ENCODE data around the gene GCHFR.

The GCHFR gene

DNA sequence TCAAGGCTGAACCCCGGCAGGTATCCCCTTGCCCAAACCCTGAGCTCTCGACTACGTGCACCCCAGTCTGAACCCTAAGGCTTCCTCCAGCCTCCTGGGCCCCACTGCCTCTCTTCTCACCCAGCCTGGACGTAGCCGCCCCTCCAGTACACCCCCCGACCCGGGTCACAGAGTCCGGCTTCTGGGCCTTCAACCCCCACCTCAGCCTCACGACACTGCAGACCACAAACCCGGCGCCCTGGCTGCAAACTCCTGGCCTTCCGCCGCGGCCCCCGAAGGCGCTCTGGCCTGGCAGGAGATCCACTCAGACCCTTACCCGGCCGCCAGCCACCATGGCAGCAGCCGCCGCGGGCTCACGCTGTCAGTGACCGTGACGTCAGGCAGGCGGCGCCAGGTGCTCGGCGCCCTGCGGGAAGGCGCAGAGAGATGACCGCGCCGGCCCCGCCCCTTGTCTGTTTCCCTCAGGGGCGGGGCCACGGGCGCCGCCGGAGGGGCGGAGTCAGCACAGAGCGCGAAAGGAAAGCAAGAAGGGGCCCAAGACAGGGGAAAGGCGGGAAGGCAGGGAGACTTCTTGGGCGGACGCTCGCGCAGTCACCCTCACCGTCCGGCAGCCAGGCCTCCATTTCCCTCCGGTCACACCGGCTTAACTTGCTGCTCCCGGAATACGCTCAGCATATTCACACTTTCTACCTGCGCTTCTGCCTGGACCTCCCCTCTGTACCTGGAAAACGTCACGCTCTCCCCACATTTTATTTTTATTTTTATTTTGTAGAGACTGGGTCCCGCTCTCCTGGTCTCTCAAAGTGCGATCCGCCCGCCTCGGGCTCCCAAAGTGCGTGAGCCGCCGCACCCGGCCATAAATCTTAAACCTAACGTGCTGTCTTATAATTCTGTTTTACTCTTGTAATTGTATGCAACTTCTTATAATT lies 8.7 kb upstream of the GCHFR start, which contains the start of gene RMDN3:
Gene RMDN3 (minus strand): TSS at position 372 of the 929 bp plus-strand sequence. CDS start 471 bp downstream, outside the sequence.
- DNase-seq = peak; percentile 79

DNA sequence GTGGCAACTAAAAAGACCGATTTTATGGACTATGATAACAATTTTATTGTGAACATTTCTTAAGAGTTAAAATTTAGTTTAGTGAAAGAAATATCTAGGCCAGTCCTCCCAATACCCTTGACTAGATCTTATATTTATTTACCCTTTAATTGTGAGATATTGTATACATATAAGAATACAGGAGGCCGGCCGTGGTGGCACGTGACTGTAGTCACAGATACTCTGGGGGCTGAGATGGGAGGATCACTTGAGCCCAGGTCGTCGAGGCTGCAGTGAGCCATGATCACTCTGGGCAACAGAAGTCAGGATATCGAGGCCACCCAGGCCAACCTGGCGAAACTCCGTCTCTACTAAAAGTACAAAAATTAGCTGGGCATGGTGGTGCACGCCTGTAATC lies 8.1 kb upstream of the GCHFR start:
- DNase-seq = no peak

DNA sequence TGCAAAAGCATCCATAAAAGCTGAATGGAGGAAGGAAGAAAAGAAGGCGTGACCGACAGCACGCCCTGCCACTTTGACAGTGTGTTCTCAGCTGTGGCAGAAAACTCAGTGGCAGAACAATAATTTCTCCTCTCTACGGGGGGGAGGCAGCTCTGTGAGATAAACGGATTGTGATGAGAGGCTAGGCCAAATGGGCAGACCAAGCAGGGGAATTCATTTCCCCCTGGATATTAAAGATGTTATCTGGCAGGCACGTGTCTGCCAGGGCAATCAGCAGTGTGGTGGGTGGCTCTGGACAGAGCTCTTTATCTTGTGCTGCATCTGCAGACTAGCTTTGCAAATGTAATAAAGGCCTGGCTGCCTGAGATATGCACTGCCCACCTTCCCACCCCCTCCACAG lies 6.9 kb upstream of the GCHFR start:
- DNase-seq = no peak

DNA sequence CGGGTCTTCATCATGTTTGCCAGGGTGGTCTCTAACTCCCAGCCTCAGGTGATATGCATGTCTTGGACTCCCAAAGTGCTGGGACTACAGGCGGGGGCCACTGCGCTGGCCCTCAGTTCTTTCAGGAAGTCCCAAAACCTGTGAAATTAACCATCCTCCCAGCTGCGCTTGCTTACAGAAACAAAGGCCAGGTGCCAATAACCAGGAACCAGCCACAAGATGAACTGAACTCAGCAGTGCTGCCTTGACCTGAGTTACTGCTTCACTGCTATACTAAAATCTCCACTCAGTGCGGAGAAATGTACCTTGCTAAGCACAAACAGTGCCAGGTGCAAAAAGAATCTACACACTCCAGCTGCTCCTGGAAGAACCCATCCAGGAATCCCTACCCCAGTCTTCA lies 3.9 kb upstream of the GCHFR start:
- no peak for DNase-seq

DNA sequence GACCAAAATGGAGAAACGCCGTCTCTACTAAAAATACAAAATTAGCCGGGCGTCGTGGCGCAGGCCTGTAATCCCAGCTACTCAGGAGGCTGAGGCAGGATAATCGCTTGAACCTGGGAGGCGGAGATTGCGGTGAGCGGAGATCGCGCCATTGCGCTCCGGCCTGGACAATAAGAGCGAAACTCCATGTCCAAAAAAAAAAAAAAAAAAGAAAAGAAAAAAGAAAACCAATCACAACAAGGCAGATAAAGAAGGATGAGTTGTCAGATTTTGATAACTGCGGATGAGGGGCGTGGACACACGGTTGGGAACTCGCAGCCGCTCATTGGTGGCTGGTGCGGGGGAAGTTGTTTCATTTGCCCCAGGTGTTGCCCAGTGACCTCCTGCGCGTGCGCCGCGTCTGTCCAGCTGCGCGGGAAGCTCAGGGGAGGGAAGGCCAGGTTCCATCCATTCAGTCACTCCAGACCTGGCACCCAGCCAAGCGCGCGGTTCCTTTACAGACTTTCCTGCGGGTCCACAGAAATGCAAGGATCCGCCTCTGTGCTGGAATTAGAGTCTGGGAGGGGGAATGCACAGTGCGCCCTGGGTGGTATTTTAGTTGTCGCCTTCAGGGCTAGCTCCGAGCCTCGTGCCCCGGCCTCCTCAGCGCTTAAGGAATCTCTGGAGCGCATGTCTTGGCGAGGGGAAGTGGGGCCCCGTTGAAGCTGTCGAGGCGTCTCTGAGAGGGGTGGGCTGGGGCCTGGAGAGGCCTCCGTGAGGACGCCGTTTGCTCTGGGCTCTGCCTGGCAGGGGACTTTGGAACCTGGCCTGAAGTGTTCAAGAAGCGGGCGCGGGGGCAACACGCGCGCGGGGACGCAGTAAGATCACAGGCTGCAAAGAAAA lies 708 bp upstream of the GCHFR start:
- no peak for DNase-seq

DNA sequence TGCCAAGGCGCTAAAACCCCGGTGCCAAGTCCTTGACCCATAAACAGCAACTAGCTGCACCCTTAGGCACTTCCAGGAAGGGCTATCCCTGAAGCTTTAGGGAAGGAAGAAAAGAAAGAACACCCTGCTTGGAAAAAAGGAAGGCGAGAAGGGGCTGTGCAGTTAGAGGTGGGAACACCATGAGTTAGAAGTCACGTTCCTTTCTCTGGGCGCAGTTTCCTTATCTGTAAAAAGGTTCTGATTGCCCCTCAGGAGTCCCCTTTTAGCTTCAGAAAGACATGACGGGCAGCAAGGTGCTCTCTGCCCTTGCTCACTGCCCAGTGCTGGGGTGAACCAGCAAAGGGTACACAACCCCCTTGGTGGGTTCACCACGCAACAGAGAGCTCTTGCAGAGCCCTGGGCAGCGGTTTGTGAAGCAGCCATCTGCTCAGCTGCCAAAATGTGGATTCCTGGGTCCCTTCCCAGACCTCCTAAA lies 798 bp downstream of the GCHFR start:
- DNase-seq = no peak

DNA sequence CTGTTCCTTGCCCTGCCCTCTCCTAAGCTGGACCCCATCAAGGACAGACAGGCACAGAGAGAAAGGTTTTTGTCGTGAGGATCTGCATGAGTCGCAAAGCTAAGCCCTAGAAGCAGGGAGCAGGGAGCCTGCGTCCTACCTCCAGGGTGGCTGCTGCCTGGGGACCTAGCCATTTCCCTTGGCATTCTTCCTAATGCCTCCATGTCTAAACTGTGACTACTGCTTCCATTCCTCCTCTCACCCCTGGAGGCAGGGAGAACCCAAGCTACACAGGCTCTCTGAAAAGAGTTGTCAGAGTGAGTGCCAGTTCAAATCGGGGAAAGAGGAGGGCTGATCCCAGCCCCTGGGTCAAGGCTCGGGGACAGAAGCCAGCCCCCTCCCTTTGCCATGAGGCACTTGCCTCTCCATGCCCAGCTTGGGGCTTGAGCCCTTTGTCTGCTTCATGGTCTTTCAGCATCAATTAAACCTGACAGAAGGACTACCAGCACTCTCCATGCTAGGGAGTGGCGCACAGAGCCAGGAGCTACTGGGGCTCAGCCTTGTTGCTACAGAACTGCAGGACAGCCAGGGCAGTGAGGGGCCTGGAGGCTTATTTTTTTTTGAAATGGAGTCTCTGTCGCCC lies 2.4 kb downstream of the GCHFR start:
- no peak for DNase-seq

DNA sequence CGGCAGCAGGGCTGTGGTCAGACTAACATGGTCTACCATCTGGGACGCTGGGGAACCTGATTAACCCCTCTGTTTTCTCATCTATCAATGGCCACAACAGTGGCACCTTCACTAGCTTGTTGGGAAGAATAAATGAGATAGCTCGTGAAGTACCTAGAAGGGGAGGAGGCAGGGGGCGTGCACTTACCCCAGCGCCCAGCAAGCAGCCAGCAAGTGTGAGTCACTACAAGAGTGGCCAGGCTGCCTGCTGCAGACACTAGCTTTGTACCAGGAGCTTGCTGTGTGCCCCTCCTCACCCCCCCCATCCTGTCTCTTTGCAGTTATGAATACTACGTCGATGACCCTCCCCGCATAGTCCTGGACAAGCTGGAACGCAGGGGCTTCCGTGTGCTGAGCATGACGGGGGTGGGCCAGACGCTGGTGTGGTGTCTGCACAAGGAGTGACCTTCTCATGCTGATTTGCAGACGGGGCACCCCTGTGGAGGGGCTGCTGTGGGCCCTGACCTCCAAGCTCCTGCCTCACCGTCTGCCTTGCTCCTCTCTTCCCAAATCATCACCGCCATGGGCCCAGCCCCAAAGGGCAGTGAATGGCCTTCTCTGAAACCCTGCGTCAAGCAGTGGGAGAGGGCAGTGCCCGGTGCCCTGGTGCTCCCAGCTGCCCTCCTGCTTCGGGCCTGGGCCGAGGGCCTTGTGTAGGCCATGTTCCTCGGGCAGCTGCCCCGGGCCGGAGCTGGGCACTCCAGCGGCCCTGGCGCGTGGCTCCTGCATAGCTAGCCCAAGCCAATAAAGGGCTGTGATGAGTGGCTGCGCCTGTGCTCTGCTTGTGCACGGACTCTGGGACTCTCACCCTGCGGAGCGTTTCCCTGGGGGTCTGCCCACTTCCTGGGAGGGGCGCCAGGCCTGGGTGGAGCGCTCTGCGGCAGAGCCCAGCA lies 3.3 kb downstream of the GCHFR start:
- DNase-seq = no peak

DNA sequence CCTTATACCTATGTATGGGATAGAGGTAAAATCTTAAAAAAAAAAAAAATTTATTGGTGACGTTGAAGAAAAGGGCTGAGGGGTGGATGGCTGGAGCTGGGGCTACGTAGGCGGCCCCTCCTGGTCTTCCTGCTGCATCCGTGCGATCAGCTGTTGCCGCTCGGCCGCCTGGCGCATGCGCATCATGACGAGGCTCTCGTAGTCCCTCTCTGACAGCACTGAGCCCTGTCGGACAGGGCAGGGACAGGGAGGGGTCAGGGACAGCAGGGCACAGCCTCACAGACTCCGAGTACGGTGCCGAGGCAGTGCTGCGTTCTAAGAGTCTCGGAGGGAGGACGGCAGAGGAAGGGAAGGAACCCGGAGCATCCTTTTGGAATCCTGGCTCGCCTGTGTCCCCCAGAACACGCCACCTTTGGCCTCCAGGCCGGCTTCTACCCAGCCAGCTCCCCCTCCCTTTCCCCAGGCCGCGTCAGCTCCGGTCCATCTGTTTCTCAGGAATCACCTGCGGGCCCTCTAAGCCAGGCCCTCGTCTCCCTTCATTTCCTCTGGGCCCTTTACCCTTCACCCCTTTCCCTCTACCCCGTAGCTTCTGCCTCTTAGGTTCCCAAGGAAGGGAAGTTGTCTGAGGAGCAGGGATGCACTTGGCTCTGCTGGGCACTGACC lies 4.1 kb downstream of the GCHFR start:
- DNase-seq = no peak

DNA sequence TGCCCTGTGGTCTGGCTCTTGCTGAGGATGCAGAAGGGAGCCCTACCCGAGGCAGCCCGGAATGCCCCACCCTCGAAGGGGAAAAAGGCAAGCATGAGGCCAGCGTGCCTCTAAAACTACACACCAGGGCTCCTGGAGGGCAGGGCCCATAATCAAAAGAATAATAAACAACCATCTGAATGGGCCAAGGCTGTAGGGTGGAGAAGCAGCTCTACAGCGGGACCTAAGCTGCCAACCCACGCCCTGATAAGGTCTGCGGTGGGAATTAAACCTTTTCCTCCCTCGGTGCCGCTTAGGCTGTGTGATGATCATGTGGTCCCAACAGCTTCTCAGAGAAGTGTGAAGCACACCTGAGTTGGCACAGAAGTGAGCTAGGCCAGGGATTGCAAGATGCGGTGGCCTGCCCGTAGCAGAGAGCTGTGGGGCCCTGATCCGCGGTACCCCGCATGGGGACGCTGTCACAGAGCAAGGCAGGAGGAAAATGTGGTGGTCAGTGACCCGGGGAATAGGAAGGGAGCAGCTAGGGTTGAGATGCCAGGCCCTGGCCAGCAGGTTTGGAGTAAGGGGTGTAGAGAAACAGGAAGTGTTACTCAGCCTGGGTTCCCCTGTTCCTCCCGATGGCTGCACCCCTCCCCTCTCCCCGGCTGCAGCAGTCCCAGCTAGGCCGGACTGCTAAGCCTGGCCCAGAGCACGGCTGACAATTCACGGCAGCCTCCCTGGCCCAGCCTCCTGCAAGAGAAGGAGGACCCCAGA lies 4.8 kb downstream of the GCHFR start:
- DNase-seq = no peak

DNA sequence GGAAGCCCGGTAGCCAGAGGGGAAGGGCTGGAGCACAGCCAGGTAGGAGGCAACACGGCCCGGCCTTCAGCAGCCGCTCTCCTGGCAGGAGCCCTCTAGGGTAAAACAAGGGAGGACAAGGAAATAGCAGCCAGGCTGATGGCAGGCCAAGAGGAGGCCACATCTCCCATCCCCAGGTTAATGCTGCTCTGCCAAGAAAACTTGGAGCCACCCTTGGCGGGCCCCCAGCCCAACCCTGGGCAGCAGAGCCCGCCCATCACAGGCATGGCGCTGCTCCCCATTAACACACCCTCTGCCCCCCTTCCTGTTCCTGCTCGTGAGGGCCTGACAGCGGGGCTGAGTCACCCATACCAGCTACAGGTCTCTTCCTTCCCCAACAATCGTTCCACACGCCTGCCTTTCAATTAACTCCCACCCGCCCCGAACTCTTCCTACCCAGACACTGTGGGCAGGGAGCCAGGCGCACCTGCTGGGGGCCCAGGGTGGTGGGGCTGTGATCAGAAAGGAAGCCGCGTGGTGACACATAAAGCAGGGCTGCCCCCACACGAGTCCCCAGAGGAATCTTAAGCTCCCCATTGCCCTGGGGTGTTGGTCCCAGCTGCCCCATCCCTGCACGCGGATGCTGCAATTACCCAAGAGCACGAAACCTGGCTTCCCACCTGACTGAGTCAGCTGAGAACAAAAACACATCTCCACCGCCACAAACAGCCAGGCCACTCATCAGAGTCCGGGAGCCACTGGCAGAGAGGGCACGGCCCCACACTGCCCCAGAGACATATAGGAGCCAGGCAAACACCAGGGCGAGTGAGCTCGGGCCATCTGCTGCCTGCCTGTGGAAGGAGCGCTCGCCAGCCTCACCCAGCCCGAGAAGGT lies 5.6 kb downstream of the GCHFR start, which contains the start of gene C15orf62:
Gene C15orf62 (plus strand): TSS at position 707 of the 873 bp plus-strand sequence. CDS start 516 bp downstream, outside the sequence.
- peak; percentile 11 for DNase-seq

DNA sequence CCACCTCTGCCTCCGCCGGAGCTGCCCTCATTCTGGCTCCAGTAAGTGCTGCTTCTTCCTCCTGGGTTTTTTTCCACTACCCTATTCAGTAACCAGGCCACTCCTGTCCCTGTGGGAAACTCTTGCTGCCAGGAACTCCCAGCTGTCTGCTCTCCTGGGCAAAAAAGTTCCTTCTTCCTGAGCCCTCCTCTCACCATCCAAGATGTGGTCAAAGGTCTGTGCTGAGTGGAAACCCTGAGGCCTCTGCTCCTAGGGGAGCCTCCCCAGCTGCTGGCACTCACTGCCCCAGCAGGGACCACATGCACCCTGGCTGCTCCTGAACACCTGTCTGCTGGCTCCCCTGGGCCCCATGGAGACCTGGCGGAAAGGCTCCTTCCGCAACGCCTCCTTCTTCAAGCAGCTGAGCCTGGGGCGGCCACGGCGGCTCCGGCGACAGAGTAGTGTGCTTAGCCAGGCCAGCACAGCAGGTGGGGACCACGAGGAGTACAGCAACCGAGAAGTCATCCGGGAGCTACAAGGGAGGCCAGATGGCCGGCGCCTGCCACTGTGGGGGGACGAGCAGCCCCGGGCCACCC lies 6.4 kb downstream of the GCHFR start:
- DNase-seq = no peak

DNA sequence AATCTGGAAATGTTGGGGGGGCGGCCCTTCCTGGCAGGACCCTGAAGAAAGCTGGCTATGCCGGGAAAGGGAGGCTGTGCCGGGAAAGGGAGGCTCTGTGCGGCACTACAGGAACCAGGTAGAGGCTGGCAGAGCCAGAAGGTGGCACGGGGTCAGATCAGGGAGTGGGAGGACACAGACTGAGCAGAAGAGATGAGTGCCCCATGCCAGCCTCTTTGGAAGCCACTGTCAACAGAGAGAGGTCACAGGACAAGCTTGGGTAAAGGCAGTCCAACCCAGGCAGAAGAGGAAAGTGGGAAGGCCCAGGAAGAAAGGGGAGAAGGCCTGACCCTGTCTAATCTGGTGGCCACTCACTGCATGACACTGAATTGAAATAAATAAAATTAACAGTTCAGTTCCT lies 7.4 kb downstream of the GCHFR start:
- DNase-seq = no peak

DNA sequence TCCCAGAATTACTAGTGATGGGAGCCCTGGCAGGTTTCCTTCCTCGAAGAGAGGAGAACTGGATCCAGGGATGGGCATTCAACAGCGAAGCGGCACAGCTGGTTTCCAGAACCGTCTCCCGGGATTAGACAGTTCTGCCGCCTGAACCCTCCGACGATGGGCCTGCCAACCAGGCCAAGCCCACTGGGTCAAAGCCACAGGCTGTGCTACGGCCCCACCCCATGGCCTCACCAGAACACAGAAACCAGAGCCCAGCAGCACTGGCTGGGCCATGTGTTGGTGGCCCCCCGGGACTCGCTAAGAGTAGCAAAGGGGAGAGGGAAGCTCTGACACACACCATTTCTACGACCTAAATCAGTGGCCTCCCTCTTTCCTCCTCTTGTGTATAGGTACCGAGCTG lies 8.1 kb downstream of the GCHFR start:
- no peak for DNase-seq

DNA sequence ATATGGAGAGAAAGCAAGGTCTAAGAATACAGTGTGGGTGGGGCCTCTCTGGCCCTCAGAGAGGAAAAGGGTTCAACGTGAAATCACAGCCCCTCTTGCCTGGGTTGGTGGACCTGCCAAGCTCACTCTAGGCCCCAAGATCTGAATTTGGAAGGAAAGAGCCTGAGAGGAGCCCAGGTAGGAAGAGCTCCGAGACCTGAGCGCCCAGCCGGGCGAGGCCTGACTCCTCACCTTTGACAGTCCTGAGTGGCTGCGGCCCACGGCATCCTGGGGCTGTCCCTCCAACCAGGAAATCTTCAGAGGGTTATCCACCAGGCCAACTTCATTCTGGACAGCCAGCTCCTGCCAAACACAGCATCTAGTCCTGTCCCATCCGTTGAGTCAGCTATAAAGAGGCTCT lies 9.6 kb downstream of the GCHFR start:
- DNase-seq = no peak

DNA sequence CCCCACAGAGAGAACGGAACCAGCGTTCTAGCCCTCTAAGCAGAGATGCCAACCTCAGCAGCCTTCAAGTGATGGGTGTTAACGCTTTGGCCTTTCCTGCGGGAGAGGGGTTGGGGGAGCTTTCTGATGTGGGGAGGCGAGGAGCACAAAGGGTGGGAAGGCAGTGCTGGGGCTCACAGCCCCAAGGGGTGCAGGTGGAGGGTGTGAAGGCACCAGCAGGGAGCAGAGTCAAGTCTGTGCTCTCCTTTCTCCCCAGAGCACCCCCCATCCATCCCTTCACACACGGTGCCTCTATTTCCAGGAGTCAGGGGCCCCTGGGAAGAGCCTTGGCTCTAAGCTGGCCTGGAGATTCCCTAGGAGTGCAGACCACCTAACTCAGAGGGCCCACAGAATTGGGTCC lies 10.0 kb downstream of the GCHFR start:
- DNase-seq = no peak

DNA sequence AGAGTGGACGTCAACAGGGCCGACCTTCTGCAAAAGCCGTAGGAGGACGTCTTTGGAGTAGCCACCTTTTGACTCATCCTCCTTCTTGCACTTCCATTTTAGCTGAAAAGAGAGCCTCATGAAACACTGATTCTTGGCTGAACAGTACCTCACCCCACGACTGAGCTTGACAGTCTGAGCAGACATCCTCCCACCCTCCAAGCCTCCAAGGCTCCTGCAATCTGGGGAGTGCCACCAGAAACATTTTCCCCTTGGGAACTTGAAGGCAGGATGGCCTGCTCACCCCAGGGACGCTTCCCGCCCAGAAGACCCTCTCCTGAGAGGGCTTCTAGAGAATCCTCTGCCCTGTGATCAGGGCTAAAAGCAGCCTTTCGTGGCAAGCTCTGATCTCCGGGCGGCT lies 11.1 kb downstream of the GCHFR start:
- DNase-seq = no peak

DNA sequence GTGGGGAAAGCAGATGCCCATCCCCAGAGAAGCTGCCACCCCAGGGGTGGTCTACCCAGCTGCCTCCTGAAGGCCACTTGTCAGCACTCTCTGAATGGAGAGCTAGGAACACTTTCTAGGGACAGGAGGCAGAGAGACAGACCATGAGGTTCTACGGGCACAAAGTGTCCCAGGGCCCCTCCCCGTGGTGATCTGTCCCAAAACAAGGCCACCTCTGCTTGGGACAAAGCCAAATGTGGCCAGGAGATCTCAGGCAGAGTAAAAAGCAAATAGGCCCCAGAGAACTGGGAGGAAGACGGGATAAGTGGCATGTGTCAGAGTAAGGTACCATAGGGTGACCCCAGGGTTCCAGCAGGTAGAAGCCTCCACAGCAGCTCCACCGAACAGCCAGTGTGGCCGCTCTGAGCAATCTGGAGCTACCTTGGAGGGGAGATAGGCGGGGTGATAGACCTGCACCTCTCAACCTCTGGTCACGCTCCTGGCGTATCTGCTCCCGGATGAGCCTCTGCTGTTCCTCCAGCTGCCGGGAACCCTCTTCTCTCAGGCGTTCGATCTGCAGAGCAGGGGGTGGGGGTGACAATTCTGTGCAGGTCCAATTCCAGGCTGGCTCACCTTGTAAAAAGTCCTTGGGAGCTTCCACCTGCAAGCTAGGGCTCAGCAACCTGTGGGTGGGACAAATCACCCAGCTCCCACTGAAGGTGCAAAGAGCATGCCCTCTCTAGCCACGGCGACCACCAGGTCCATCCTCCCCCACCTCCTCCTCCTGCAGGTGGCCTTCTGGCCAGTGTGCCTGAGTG lies 12.1 kb downstream of the GCHFR start:
- no peak for DNase-seq

Data from NCI-H1694 treated with DMSO at 0.1 percent for 48 hours (cell line).